NB4 (cell line): ENCODE measurements around the gene MINDY4B.

Experiments used
- MYC ChIP-seq: IDR thresholded peaks from 2 replicates; pipeline ENCODE4 v1.6.1; 2011; ENCODE audit warnings: low read depth, low read length
- POLR2A ChIP-seq: IDR thresholded peaks from 2 replicates; pipeline ENCODE4 v1.6.1; 2011; ENCODE audit warnings: mild to moderate bottlenecking; ENCODE audit not compliant: insufficient read length; ENCODE audit errors: extremely low read depth
- TF ChIP-seq, protein P1 (sequence below): IDR thresholded peaks from one replicate; pipeline ENCODE4 v1.5.1; 2012; ENCODE audit warnings: low read depth, low read length
- TF ChIP-seq, protein P2 (sequence below): IDR thresholded peaks from 2 replicates; pipeline ENCODE4 v1.6.1; 2011; ENCODE audit warnings: low read depth, low read length

DNA sequence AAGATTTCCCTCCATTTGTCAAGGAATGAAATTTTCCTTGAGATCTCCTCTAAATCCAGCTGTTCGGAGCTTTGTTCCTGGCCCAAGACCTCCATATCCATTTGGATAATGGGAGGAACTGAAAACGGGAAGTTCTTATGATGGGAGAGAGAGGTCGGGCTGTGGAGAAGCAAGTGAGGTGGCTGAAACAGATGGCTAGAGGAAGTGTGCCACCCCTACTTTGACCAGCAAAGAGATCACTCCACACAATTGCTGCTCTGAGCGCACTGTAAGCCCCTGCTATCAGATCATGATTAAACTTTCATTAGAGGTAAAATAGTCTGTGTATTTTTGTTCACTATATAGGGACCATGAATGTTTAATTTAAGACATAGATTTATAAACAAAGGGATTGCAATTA, at the start of gene MINDY4B:
- TF ChIP-seq, protein P1, sequence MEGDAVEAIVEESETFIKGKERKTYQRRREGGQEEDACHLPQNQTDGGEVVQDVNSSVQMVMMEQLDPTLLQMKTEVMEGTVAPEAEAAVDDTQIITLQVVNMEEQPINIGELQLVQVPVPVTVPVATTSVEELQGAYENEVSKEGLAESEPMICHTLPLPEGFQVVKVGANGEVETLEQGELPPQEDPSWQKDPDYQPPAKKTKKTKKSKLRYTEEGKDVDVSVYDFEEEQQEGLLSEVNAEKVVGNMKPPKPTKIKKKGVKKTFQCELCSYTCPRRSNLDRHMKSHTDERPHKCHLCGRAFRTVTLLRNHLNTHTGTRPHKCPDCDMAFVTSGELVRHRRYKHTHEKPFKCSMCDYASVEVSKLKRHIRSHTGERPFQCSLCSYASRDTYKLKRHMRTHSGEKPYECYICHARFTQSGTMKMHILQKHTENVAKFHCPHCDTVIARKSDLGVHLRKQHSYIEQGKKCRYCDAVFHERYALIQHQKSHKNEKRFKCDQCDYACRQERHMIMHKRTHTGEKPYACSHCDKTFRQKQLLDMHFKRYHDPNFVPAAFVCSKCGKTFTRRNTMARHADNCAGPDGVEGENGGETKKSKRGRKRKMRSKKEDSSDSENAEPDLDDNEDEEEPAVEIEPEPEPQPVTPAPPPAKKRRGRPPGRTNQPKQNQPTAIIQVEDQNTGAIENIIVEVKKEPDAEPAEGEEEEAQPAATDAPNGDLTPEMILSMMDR: no peak
- no peak for TF ChIP-seq POLR2A
- TF ChIP-seq, protein P2, sequence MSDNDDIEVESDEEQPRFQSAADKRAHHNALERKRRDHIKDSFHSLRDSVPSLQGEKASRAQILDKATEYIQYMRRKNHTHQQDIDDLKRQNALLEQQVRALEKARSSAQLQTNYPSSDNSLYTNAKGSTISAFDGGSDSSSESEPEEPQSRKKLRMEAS: no peak
- TF ChIP-seq MYC: no peak
